ENCODE data around the gene STAM. TPM values are rescaled to one million over a fixed set of nuclear protein-coding genes. Genes with fewer than 3 reads are reported as not detected.
"Not testable (repeated sequence)": the region's sequence is repeated elsewhere in the genome, so short reads cannot be mapped to it uniquely, and the experiment has no call there.

STAM gene
- total RNA-seq, 1 donor from 2014 or later = 29.0 TPM

GRCh38 chr10:17622061-17622460, 21.9 kb upstream of the STAM start:
- Mint-ChIP-seq H3K4me1 (peaks cover 5% of the 10 kb centered on the region), H3K9me3 (no peaks in the 10 kb centered on the region), H3K36me3 (ENCODE audit: low read depth) (no peaks in the 10 kb centered on the region), H3K27ac (ENCODE audit: unreplicated experiment) (no peak overlapping the region), H3K27me3 (ENCODE audit: low read depth) (peaks cover 44% of the 10 kb centered on the region), H3K4me3 (no peak overlapping the region)
- no peak for DNase-seq (ENCODE audit: low read depth, low spot score)
- no peak for TF ChIP-seq CTCF (conservative IDR thresholded peaks at IDR 0.05)

GRCh38 chr10:17624996-17625395, 19.0 kb upstream of the STAM start:
- peaks cover 27% of the 10 kb centered on the region for H3K27me3 Mint-ChIP-seq (ENCODE audit: low read depth)
- H3K4me3 Mint-ChIP-seq = no peak overlapping the region
- no peak for TF ChIP-seq CTCF (conservative IDR thresholded peaks at IDR 0.05)
- no peaks in the 10 kb centered on the region for H3K4me1 Mint-ChIP-seq
- no peaks in the 10 kb centered on the region for H3K9me3 Mint-ChIP-seq
- no peak for DNase-seq (ENCODE audit: low read depth, low spot score)
- no peak overlapping the region for H3K27ac Mint-ChIP-seq (ENCODE audit: unreplicated experiment)
- H3K36me3 Mint-ChIP-seq (ENCODE audit: low read depth) = no peaks in the 10 kb centered on the region

GRCh38 chr10:17626656-17627055, 17.3 kb upstream of the STAM start:
- no peaks in the 10 kb centered on the region for H3K36me3 Mint-ChIP-seq (ENCODE audit: low read depth)
- TF ChIP-seq CTCF (conservative IDR thresholded peaks at IDR 0.05) = no peak
- H3K27me3 Mint-ChIP-seq (ENCODE audit: low read depth) = peaks cover 24% of the 10 kb centered on the region
- H3K4me1 Mint-ChIP-seq = no peaks in the 10 kb centered on the region
- H3K9me3 Mint-ChIP-seq = no peaks in the 10 kb centered on the region
- no peak overlapping the region for H3K4me3 Mint-ChIP-seq
- H3K27ac Mint-ChIP-seq (ENCODE audit: unreplicated experiment) = no peak overlapping the region
- no peak for DNase-seq (ENCODE audit: low read depth, low spot score)

- not testable (repeated sequence) for H3K9me3 Mint-ChIP-seq; H3K4me3 Mint-ChIP-seq; H3K36me3 Mint-ChIP-seq (ENCODE audit: low read depth); H3K4me1 Mint-ChIP-seq; H3K27ac Mint-ChIP-seq (ENCODE audit: unreplicated experiment); H3K27me3 Mint-ChIP-seq (ENCODE audit: low read depth); DNase-seq (ENCODE audit: low read depth, low spot score)
Observed at GRCh38 chr10:17632590-17632989, 11.4 kb upstream of the STAM start.

- no peak for DNase-seq (ENCODE audit: low read depth, low spot score)
- no peaks in the 10 kb centered on the region for H3K4me1 Mint-ChIP-seq
- H3K36me3 Mint-ChIP-seq (ENCODE audit: low read depth) = no peaks in the 10 kb centered on the region
- H3K4me3 Mint-ChIP-seq = no peak overlapping the region
- TF ChIP-seq CTCF (conservative IDR thresholded peaks at IDR 0.05) = no peak
- no peaks in the 10 kb centered on the region for H3K27me3 Mint-ChIP-seq (ENCODE audit: low read depth)
- H3K9me3 Mint-ChIP-seq = no peaks in the 10 kb centered on the region
- no peak overlapping the region for H3K27ac Mint-ChIP-seq (ENCODE audit: unreplicated experiment)
Observed at GRCh38 chr10:17633353-17633752, 10.6 kb upstream of the STAM start.

- no peak for DNase-seq (ENCODE audit: low read depth, low spot score)
- peaks cover 5% of the 10 kb centered on the region for H3K4me1 Mint-ChIP-seq
- H3K36me3 Mint-ChIP-seq (ENCODE audit: low read depth) = peaks cover 10% of the 10 kb centered on the region
- TF ChIP-seq CTCF (conservative IDR thresholded peaks at IDR 0.05) = no peak
- H3K4me3 Mint-ChIP-seq = no peak overlapping the region
- no peak overlapping the region for H3K27ac Mint-ChIP-seq (ENCODE audit: unreplicated experiment)
- H3K27me3 Mint-ChIP-seq (ENCODE audit: low read depth) = no peaks in the 10 kb centered on the region
- no peaks in the 10 kb centered on the region for H3K9me3 Mint-ChIP-seq
Observed at GRCh38 chr10:17637869-17638268, 6.1 kb upstream of the STAM start.
